Skeletal muscle satellite cell (primary cell): Measurements from ENCODE around the gene ZBTB21. TPM values are rescaled to one million over a fixed set of nuclear protein-coding genes. Genes with fewer than 3 reads are reported as not detected.
A peak's percentile ranks its signal among the peaks of the same experiment; 100 is the strongest.

Experiments used
- H3K27me3 ChIP-seq: 2 replicates; pipeline ENCODE4 v1.7.0; 2013; ENCODE audit warnings: low read length; ENCODE audit not compliant: control insufficient read depth, insufficient read depth
- H3K36me3 ChIP-seq: 2 replicates; pipeline ENCODE4 v1.7.0; 2013; ENCODE audit warnings: mild to moderate bottlenecking, control low read depth, low read length; ENCODE audit not compliant: insufficient read depth
- H3K4me1 ChIP-seq: 2 replicates; pipeline ENCODE4 v1.7.0; 2013; ENCODE audit warnings: low read length; ENCODE audit not compliant: control insufficient read depth, insufficient read depth
- H3K4me2 ChIP-seq: 2 replicates; pipeline ENCODE4 v1.7.0; 2013; ENCODE audit warnings: mild to moderate bottlenecking, low read length
- H3K4me3 ChIP-seq: 2 replicates; pipeline ENCODE4 v1.7.0; 2013; ENCODE audit warnings: low read length
- H3K9ac ChIP-seq: 2 replicates; pipeline ENCODE4 v1.7.0; 2013; ENCODE audit warnings: mild to moderate bottlenecking, low read depth, low read length, moderate library complexity
- H3K9me3 ChIP-seq: replicated peaks from 2 replicates; pipeline ENCODE4 v1.7.0; 2013; ENCODE audit warnings: mild to moderate bottlenecking, control low read depth, low read length
- total RNA-seq: library from RNA; depleted of rRNA; stranded (reverse); fragments of >200 nt; gene quantifications from 2 replicates; pipeline ENCODE4 v1.2.3, GENCODE V29; 2012; rRNA removed

Gene ZBTB21
- total RNA-seq: 10.0 and 10.9 TPM in 2 replicates

- peak within 1 kb of the TSS; percentile 95 for H3K4me2 ChIP-seq
- H3K4me3 ChIP-seq: peak within 1 kb of the TSS; percentile 97
- no peaks in the 10 kb centered on the region for H3K36me3 ChIP-seq
- H3K9me3 ChIP-seq: no peaks in the 10 kb centered on the region
- peaks cover 20% of the 10 kb centered on the region for H3K27me3 ChIP-seq
- H3K4me1 ChIP-seq: peaks cover 13% of the 10 kb centered on the region
- H3K9ac ChIP-seq: peak within 1 kb of the TSS; percentile 96
Measured at GRCh38 chr21:42009831-42010506, at the start of gene ZBTB21. TSS of gene ZBTB21 (minus strand) at chr21:42010360. CDS start at chr21:41994095, 16,265 bp downstream.

GRCh38 chr21:42059721-42060120, 49.6 kb upstream of the ZBTB21 start:
- H3K9ac ChIP-seq: no peak overlapping the region
- H3K4me3 ChIP-seq: no peak overlapping the region
- H3K9me3 ChIP-seq: no peaks in the 10 kb centered on the region
- H3K36me3 ChIP-seq: no peaks in the 10 kb centered on the region
- H3K27me3 ChIP-seq: peaks cover 67% of the 10 kb centered on the region
- H3K4me1 ChIP-seq: no peaks in the 10 kb centered on the region
- H3K4me2 ChIP-seq: no peak overlapping the region

- Histone ChIP-seq H3K4me3 (no peak overlapping the region), H3K9ac (no peak overlapping the region), H3K27me3 (peaks cover 64% of the 10 kb centered on the region), H3K4me2 (no peak overlapping the region), H3K4me1 (no peaks in the 10 kb centered on the region), H3K36me3 (no peaks in the 10 kb centered on the region), H3K9me3 (no peaks in the 10 kb centered on the region)
Measured at GRCh38 chr21:42059141-42059540, 49.0 kb upstream of the ZBTB21 start.

- no peaks in the 10 kb centered on the region for H3K9me3 ChIP-seq
- no peaks in the 10 kb centered on the region for H3K36me3 ChIP-seq
- H3K4me3 ChIP-seq: no peak overlapping the region
- H3K9ac ChIP-seq: no peak overlapping the region
- no peaks in the 10 kb centered on the region for H3K4me1 ChIP-seq
- H3K27me3 ChIP-seq: peaks cover 59% of the 10 kb centered on the region
- no peak overlapping the region for H3K4me2 ChIP-seq
Measured at GRCh38 chr21:42058631-42059111, 48.5 kb upstream of the ZBTB21 start.

- H3K9ac ChIP-seq: no peak overlapping the region
- peaks cover 52% of the 10 kb centered on the region for H3K27me3 ChIP-seq
- no peak overlapping the region for H3K4me2 ChIP-seq
- no peaks in the 10 kb centered on the region for H3K36me3 ChIP-seq
- H3K4me1 ChIP-seq: no peaks in the 10 kb centered on the region
- H3K4me3 ChIP-seq: no peak overlapping the region
- no peaks in the 10 kb centered on the region for H3K9me3 ChIP-seq
Measured at GRCh38 chr21:42057851-42058437, 47.8 kb upstream of the ZBTB21 start.

- no peaks in the 10 kb centered on the region for H3K36me3 ChIP-seq
- H3K9ac ChIP-seq: no peak overlapping the region
- no peaks in the 10 kb centered on the region for H3K4me1 ChIP-seq
- no peak overlapping the region for H3K4me3 ChIP-seq
- no peak overlapping the region for H3K4me2 ChIP-seq
- H3K9me3 ChIP-seq: no peaks in the 10 kb centered on the region
- peaks cover 48% of the 10 kb centered on the region for H3K27me3 ChIP-seq
Measured at GRCh38 chr21:42056996-42057689, 47.0 kb upstream of the ZBTB21 start.

- Histone ChIP-seq H3K9me3 (no peaks in the 10 kb centered on the region), H3K36me3 (no peaks in the 10 kb centered on the region), H3K4me1 (no peaks in the 10 kb centered on the region), H3K27me3 (peaks cover 44% of the 10 kb centered on the region), H3K4me3 (no peak overlapping the region), H3K4me2 (no peak overlapping the region), H3K9ac (no peak overlapping the region)
Measured at GRCh38 chr21:42056468-42056867, 46.3 kb upstream of the ZBTB21 start.

- Histone ChIP-seq H3K27me3 (peaks cover 44% of the 10 kb centered on the region), H3K9me3 (no peaks in the 10 kb centered on the region), H3K4me3 (no peak overlapping the region), H3K36me3 (no peaks in the 10 kb centered on the region), H3K9ac (no peak overlapping the region), H3K4me2 (no peak overlapping the region), H3K4me1 (no peaks in the 10 kb centered on the region)
Measured at GRCh38 chr21:42055425-42055824, 45.3 kb upstream of the ZBTB21 start.

- no peak overlapping the region for H3K9ac ChIP-seq
- H3K36me3 ChIP-seq: no peaks in the 10 kb centered on the region
- no peak overlapping the region for H3K4me2 ChIP-seq
- H3K4me1 ChIP-seq: peaks cover 11% of the 10 kb centered on the region
- H3K4me3 ChIP-seq: no peak overlapping the region
- peaks cover 18% of the 10 kb centered on the region for H3K27me3 ChIP-seq
- H3K9me3 ChIP-seq: no peaks in the 10 kb centered on the region
Measured at GRCh38 chr21:42051788-42052187, 41.6 kb upstream of the ZBTB21 start.

GRCh38 chr21:42049578-42050430, 39.6 kb upstream of the ZBTB21 start:
- peaks cover 11% of the 10 kb centered on the region for H3K4me1 ChIP-seq
- H3K9me3 ChIP-seq: no peaks in the 10 kb centered on the region
- H3K4me2 ChIP-seq: no peak overlapping the region
- H3K27me3 ChIP-seq: peaks cover 4% of the 10 kb centered on the region
- no peaks in the 10 kb centered on the region for H3K36me3 ChIP-seq
- no peak overlapping the region for H3K9ac ChIP-seq
- no peak overlapping the region for H3K4me3 ChIP-seq
